ENCODE results near the gene RPL37.

DNA sequence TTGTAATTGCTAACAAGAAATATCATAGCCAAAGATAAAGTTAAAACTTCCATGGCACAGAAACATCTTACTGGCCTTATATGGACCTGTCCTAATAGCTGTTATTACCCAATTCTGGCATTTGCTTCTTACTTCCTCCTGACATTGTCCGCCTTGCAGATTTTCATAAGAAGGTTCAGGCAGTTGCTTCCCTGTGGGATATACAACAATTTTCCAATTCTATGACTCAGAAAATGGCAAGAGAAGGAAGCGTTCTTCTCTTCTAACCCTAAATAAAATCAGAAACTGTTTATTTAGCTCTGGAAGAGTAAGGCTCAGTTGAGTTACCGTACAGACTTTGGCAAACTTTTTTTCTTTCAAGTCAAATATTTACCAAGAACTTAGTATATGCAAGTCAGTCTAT is 38.5 kb downstream of the RPL37 start:
- TF ChIP-seq EZH2 (IDR thresholded peaks at IDR 0.05; ENCODE audit: borderline replicate concordance, low read depth, low read length, severe bottlenecking) (no peak), POLR2A (IDR thresholded peaks at IDR 0.05; ENCODE audit: low read depth, low read length) (no peak), FOS (IDR thresholded peaks at IDR 0.05; ENCODE audit: borderline replicate concordance, insufficient read depth, low read length) (peak; percentile 8)
- TF ChIP-seq, protein P1, sequence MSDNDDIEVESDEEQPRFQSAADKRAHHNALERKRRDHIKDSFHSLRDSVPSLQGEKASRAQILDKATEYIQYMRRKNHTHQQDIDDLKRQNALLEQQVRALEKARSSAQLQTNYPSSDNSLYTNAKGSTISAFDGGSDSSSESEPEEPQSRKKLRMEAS (IDR thresholded peaks at IDR 0.05; ENCODE audit: insufficient read depth, insufficient read length): no peak
- TF ChIP-seq, protein P2, sequence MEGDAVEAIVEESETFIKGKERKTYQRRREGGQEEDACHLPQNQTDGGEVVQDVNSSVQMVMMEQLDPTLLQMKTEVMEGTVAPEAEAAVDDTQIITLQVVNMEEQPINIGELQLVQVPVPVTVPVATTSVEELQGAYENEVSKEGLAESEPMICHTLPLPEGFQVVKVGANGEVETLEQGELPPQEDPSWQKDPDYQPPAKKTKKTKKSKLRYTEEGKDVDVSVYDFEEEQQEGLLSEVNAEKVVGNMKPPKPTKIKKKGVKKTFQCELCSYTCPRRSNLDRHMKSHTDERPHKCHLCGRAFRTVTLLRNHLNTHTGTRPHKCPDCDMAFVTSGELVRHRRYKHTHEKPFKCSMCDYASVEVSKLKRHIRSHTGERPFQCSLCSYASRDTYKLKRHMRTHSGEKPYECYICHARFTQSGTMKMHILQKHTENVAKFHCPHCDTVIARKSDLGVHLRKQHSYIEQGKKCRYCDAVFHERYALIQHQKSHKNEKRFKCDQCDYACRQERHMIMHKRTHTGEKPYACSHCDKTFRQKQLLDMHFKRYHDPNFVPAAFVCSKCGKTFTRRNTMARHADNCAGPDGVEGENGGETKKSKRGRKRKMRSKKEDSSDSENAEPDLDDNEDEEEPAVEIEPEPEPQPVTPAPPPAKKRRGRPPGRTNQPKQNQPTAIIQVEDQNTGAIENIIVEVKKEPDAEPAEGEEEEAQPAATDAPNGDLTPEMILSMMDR (IDR thresholded peaks at IDR 0.05; ENCODE audit: extremely low read depth in 1 of 2, insufficient read depth in 1 of 2, low read depth in 1 of 2, low read length in 2 of 2): no peak
